Neural cell (in vitro differentiated cells): ENCODE data around the gene ARHGEF12. TPM values are rescaled to one million over a fixed set of nuclear protein-coding genes. Genes with fewer than 3 reads are reported as not detected.

Experiments
- H2AFZ ChIP-seq: fragments of 200-600, 300-800 bp; sonication (generic), shearing (Covaris generic); 2 replicates; pipeline ENCODE4 v1.6.0; 2014; ENCODE audit warnings: low read depth, mild to moderate bottlenecking, antibody characterized with exemption, low read length, moderate library complexity
- H3F3A ChIP-seq: fragments of 200-600 bp; shearing (Covaris generic); 2 replicates; pipeline ENCODE4 v1.6.1; 2016; ENCODE audit warnings: mild to moderate bottlenecking, moderate library complexity, mixed read lengths, antibody characterized with exemption, low read length; ENCODE audit not compliant: insufficient read depth, poor library complexity, severe bottlenecking
- H3K27ac ChIP-seq: fragments of 200-600, 300-800 bp; sonication (generic), shearing (Covaris generic); 2 replicates; pipeline ENCODE4 v1.5.1; 2014; ENCODE audit warnings: mild to moderate bottlenecking, low read length, moderate library complexity
- H3K27me3 ChIP-seq: fragments of 300-800, 200-600 bp; sonication (generic), shearing (Covaris generic); 2 replicates; pipeline ENCODE4 v1.6.0; 2014; ENCODE audit warnings: mild to moderate bottlenecking, low read depth, low read length, moderate library complexity; ENCODE audit not compliant: insufficient read depth
- H3K36me3 ChIP-seq: fragments of 300-800, 200-600 bp; sonication (generic), shearing (Covaris generic); 2 replicates; pipeline ENCODE4 v1.5.1; 2014; ENCODE audit warnings: mild to moderate bottlenecking, antibody characterized with exemption, low read length, moderate library complexity; ENCODE audit not compliant: insufficient read depth
- H3K4me2 ChIP-seq: fragments of 300-800, 200-600 bp; sonication (generic), shearing (Covaris generic); 2 replicates; pipeline ENCODE4 v1.6.0; 2014; ENCODE audit warnings: mild to moderate bottlenecking, low read length
- H3K4me3 ChIP-seq: fragments of 300-800, 200-600 bp; sonication (generic), shearing (Covaris generic); 2 replicates; pipeline ENCODE4 v1.5.1; 2014; ENCODE audit warnings: mild to moderate bottlenecking, low read length, moderate library complexity
- H3K79me2 ChIP-seq: fragments of 200-600 bp; shearing (Covaris generic); replicated peaks from 2 replicates; pipeline ENCODE4 v1.6.0; 2014; ENCODE audit warnings: mild to moderate bottlenecking, low read length, moderate library complexity; ENCODE audit not compliant: insufficient read depth
- H3K9ac ChIP-seq: fragments of 300-800, 200-600 bp; sonication (generic), shearing (Covaris generic); 2 replicates; pipeline ENCODE4 v1.6.1; 2016; ENCODE audit warnings: mild to moderate bottlenecking, low read length, mixed read lengths
- H3K9me2 ChIP-seq: fragments of 200-600 bp; shearing (Covaris generic); 2 replicates; pipeline ENCODE4 v1.6.1; 2016; ENCODE audit warnings: mild to moderate bottlenecking, low read length, mixed read lengths; ENCODE audit not compliant: insufficient read depth
- H3K9me3 ChIP-seq: fragments of 200-600, 300-800 bp; sonication (generic), shearing (Covaris generic); 2 replicates; pipeline ENCODE4 v1.6.1; 2016; ENCODE audit warnings: mild to moderate bottlenecking, mixed run types, low read length, moderate library complexity, mixed read lengths
- H4K20me1 ChIP-seq: fragments of 200-600 bp; shearing (Covaris generic); 2 replicates; pipeline ENCODE4 v1.6.1; 2016; ENCODE audit warnings: mild to moderate bottlenecking, mixed run types; ENCODE audit not compliant: insufficient read depth
- EP300 ChIP-seq: fragments of 450-650 bp; conservative IDR thresholded peaks from 2 replicates; pipeline ENCODE4 v1.6.1; 2014; ENCODE audit warnings: antibody characterized with exemption, mild to moderate bottlenecking, moderate library complexity; ENCODE audit not compliant: poor library complexity, severe bottlenecking
- EZH2 ChIP-seq: fragments of 200-600, 300-800 bp; shearing (Covaris generic), sonication (generic); IDR thresholded peaks from 2 replicates; pipeline ENCODE4 v1.6.1; 2014; ENCODE audit warnings: antibody characterized with exemption, low read length, borderline replicate concordance, mild to moderate bottlenecking; ENCODE audit not compliant: insufficient read depth, poor library complexity, severe bottlenecking
- MXI1 ChIP-seq: fragments of 450-650 bp; conservative IDR thresholded peaks from 2 replicates; pipeline ENCODE4 v1.6.1; 2014; ENCODE audit warnings: antibody characterized with exemption, mild to moderate bottlenecking; ENCODE audit not compliant: poor library complexity, severe bottlenecking
- POLR2AphosphoS5 ChIP-seq: IDR thresholded peaks from 2 replicates; pipeline ENCODE4 v1.6.1; 2012
- RAD21 ChIP-seq: fragments of 450-650 bp; conservative IDR thresholded peaks from 2 replicates; pipeline ENCODE4 v1.6.1; 2014; ENCODE audit warnings: antibody characterized with exemption, mild to moderate bottlenecking, moderate library complexity
- SMC3 ChIP-seq: fragments of 450-650 bp; conservative IDR thresholded peaks from 2 replicates; pipeline ENCODE4 v1.6.1; 2014; ENCODE audit warnings: antibody characterized with exemption, mild to moderate bottlenecking, moderate library complexity; ENCODE audit not compliant: poor library complexity
- TAF1 ChIP-seq: IDR thresholded peaks from 2 replicates; pipeline ENCODE4 v1.6.1; 2012; ENCODE audit warnings: low read depth
- polyA plus RNA-seq: library from polyadenylated mRNA; depleted of rRNA; stranded (reverse); fragments of >200 nt; gene quantifications from 2 replicates; pipeline ENCODE4 v1.2.3, GENCODE V29; 2014
- TF ChIP-seq, protein P1 (sequence below): fragments of 450-650 bp; IDR thresholded peaks from 2 replicates; pipeline ENCODE4 v1.5.1; 2014; ENCODE audit warnings: antibody characterized with exemption, mild to moderate bottlenecking, moderate library complexity; ENCODE audit not compliant: poor library complexity, severe bottlenecking
- TF ChIP-seq, protein P2 (sequence below): IDR thresholded peaks from 2 replicates; pipeline ENCODE4 v1.6.1; 2012; ENCODE audit warnings: borderline replicate concordance

ARHGEF12 gene
- polyA plus RNA-seq, 1 donor from 2014 or later = 93.4 TPM

DNA sequence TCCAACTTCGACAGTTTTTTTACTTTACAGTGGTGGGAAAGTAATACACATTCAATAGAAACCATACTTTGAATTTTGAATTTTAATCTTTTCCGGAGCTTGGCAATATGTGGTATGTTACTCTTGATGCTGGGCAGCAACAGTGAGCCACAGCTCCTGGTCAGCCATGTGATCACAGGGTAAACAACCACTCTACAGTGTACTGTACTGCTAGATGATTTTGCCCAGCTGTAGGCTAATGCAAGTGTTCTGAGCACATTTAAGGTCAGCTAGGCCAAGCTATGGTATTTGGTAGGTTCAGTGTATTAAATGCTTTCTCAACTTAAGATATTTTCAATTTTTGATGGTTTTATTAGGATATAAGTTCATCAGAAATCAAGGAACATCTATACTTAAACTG lies 126.6 kb downstream of the ARHGEF12 start:
- H3K36me3 ChIP-seq = peaks cover 16% of the 10 kb centered on the region
- no peaks in the 10 kb centered on the region for H3K9me3 ChIP-seq
- H2AFZ ChIP-seq = no peak overlapping the region
- TF ChIP-seq, protein P1, sequence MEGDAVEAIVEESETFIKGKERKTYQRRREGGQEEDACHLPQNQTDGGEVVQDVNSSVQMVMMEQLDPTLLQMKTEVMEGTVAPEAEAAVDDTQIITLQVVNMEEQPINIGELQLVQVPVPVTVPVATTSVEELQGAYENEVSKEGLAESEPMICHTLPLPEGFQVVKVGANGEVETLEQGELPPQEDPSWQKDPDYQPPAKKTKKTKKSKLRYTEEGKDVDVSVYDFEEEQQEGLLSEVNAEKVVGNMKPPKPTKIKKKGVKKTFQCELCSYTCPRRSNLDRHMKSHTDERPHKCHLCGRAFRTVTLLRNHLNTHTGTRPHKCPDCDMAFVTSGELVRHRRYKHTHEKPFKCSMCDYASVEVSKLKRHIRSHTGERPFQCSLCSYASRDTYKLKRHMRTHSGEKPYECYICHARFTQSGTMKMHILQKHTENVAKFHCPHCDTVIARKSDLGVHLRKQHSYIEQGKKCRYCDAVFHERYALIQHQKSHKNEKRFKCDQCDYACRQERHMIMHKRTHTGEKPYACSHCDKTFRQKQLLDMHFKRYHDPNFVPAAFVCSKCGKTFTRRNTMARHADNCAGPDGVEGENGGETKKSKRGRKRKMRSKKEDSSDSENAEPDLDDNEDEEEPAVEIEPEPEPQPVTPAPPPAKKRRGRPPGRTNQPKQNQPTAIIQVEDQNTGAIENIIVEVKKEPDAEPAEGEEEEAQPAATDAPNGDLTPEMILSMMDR = no peak
- TF ChIP-seq EP300 (no peak), MXI1 (no peak), TAF1 (no peak), RAD21 (no peak), SMC3 (no peak), POLR2AphosphoS5 (no peak), EZH2 (no peak)
- TF ChIP-seq, protein P2, sequence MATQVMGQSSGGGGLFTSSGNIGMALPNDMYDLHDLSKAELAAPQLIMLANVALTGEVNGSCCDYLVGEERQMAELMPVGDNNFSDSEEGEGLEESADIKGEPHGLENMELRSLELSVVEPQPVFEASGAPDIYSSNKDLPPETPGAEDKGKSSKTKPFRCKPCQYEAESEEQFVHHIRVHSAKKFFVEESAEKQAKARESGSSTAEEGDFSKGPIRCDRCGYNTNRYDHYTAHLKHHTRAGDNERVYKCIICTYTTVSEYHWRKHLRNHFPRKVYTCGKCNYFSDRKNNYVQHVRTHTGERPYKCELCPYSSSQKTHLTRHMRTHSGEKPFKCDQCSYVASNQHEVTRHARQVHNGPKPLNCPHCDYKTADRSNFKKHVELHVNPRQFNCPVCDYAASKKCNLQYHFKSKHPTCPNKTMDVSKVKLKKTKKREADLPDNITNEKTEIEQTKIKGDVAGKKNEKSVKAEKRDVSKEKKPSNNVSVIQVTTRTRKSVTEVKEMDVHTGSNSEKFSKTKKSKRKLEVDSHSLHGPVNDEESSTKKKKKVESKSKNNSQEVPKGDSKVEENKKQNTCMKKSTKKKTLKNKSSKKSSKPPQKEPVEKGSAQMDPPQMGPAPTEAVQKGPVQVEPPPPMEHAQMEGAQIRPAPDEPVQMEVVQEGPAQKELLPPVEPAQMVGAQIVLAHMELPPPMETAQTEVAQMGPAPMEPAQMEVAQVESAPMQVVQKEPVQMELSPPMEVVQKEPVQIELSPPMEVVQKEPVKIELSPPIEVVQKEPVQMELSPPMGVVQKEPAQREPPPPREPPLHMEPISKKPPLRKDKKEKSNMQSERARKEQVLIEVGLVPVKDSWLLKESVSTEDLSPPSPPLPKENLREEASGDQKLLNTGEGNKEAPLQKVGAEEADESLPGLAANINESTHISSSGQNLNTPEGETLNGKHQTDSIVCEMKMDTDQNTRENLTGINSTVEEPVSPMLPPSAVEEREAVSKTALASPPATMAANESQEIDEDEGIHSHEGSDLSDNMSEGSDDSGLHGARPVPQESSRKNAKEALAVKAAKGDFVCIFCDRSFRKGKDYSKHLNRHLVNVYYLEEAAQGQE = no peak
- H3K27me3 ChIP-seq = no peaks in the 10 kb centered on the region
- no peak overlapping the region for H3K9ac ChIP-seq
- H3K27ac ChIP-seq = no peak overlapping the region
- H3K4me2 ChIP-seq = no peak overlapping the region
- H3F3A ChIP-seq = no peaks in the 10 kb centered on the region
- H4K20me1 ChIP-seq = no peaks in the 10 kb centered on the region
- H3K79me2 ChIP-seq = no peaks in the 10 kb centered on the region
- no peak overlapping the region for H3K4me3 ChIP-seq
- no peaks in the 10 kb centered on the region for H3K9me2 ChIP-seq

DNA sequence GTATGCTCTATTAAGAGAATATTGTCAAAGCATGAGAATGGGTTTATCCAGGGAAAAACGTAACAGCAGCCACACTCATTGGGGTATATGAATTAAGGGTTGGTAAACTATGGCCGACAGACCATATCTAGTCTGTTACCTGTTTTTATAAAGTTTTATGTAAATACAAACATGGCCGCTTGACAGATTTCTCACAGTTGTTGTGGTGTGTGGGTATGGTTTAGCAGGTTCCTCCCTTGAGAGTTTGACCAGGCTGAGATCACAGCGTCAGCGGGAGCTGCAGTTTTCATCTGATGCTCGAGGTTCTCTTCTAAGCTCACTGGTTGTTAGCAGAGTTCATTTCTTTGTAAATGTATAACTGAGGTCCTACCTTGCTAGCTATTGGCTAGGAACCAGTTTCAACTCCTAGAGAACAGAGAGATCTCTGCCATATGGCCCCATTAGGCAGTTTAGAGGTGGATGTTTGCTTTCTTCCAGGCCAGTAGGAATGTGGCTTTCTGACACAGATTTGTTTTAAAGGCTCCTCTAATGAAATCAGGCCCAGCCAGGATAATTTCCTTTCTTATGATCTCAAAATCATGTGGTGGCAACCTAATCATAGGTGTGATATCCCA lies 129.8 kb downstream of the ARHGEF12 start:
- no peak overlapping the region for H3K9ac ChIP-seq
- H3K36me3 ChIP-seq = peaks cover 32% of the 10 kb centered on the region
- H4K20me1 ChIP-seq = no peaks in the 10 kb centered on the region
- H3F3A ChIP-seq = no peaks in the 10 kb centered on the region
- H2AFZ ChIP-seq = no peak overlapping the region
- no peak for TF ChIP-seq EP300
- no peaks in the 10 kb centered on the region for H3K79me2 ChIP-seq
- H3K9me2 ChIP-seq = no peaks in the 10 kb centered on the region
- H3K4me2 ChIP-seq = no peak overlapping the region
- H3K27ac ChIP-seq = no peak overlapping the region
- no peaks in the 10 kb centered on the region for H3K9me3 ChIP-seq
- H3K27me3 ChIP-seq = no peaks in the 10 kb centered on the region
- no peak overlapping the region for H3K4me3 ChIP-seq

DNA sequence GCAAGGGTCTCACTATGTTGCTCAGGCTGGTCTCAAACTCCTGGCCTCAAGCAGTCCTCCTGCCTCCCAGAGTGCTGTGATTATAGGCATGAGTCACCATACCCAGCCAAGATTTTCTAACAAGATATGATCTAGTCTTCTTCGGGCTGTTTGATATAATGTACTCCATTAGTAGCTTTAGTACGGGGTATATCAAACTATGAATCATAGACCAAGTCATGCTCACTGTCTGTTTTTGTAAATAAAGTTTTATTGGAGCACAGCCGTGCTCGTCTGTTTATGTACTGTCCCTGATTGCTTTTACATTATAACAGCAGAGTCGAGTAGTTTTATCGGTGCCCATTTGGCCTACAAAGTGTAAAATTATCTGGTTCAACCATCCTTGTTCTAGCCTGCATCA lies 131.4 kb downstream of the ARHGEF12 start:
- no peaks in the 10 kb centered on the region for H3K9me2 ChIP-seq
- no peak overlapping the region for H2AFZ ChIP-seq
- H3K27me3 ChIP-seq = no peaks in the 10 kb centered on the region
- no peak overlapping the region for H3K9ac ChIP-seq
- TF ChIP-seq RAD21 (no peak), MXI1 (no peak), SMC3 (no peak), EP300 (no peak), EZH2 (no peak), TAF1 (no peak), POLR2AphosphoS5 (no peak)
- TF ChIP-seq, protein P2 = no peak
- TF ChIP-seq, protein P1 = no peak
- peaks cover 32% of the 10 kb centered on the region for H3K36me3 ChIP-seq
- H3K9me3 ChIP-seq = no peaks in the 10 kb centered on the region
- no peaks in the 10 kb centered on the region for H4K20me1 ChIP-seq
- H3K4me3 ChIP-seq = no peak overlapping the region
- H3K4me2 ChIP-seq = no peak overlapping the region
- H3F3A ChIP-seq = no peaks in the 10 kb centered on the region
- H3K27ac ChIP-seq = no peak overlapping the region
- no peaks in the 10 kb centered on the region for H3K79me2 ChIP-seq
